Vagina (tissue), 2 donors: ENCODE results near the gene ZBP1. TPM values are rescaled to one million over a fixed set of nuclear protein-coding genes. Genes with fewer than 3 reads are reported as not detected.
A peak's percentile ranks its signal among the peaks of the same experiment; 100 is the strongest.

Experiments
- DNase-seq, 2 donors: peaks; one replicate each; pipeline ENCODE4 v3.0.0-alpha.2; 2017; ENCODE audit errors: extremely low spot score in 2 of 2
- H3K27ac ChIP-seq: fragments of 200-600 bp; sonication (generic); one replicate; pipeline ENCODE4 v1.5.1; 2019
- H3K27me3 ChIP-seq: fragments of 200-600 bp; sonication (generic); one replicate; pipeline ENCODE4 v1.5.1; 2019
- H3K36me3 ChIP-seq, 2 donors: fragments of 200-600 bp; sonication (generic); one replicate each; pipeline ENCODE4 v1.5.1; 2017 to 2019
- H3K4me1 ChIP-seq: fragments of 200-600 bp; sonication (generic); one replicate; pipeline ENCODE4 v1.5.1; 2019
- H3K4me3 ChIP-seq, 2 donors: fragments of 200-600 bp; sonication (generic); 1 replicate in 1 of 2; 2 replicates in 1 of 2; pipeline ENCODE4 v1.5.1; 2016 to 2019
- H3K9me3 ChIP-seq: fragments of 200-600 bp; sonication (generic); one replicate; pipeline ENCODE4 v1.5.1; 2019
- POLR2A ChIP-seq, 2 donors: fragments of 450-650 bp; IDR thresholded peaks; one replicate each; pipeline ENCODE4 v1.6.1; 2017; ENCODE audit warnings: antibody characterized with exemption in 2 of 2, mild to moderate bottlenecking in 2 of 2, moderate library complexity in 2 of 2
- POLR2AphosphoS5 ChIP-seq, 2 donors: sonication (generic); formaldehyde crosslinking; IDR thresholded peaks; one replicate each; pipeline ENCODE4 v1.9.0; 2017; ENCODE audit warnings: antibody characterized with exemption in 2 of 2, mild to moderate bottlenecking in 2 of 2, low read depth in 1 of 2; ENCODE audit not compliant: insufficient read depth in 1 of 2
- intact Hi-C: fragments of 100-400 bp; cut with DNase I; formaldehyde crosslinking; loops from one replicate; pipeline ENCODE4 v1.15.1; 2023
- total RNA-seq: library from RNA; depleted of rRNA; stranded (reverse); fragments of >200 nt; gene quantifications from one replicate; pipeline ENCODE4 v1.2.3, GENCODE V29; 2016
- TF ChIP-seq, protein P1 (sequence below), 3 experiments: fragments of 450-650 bp in 2 of 3; fragments of 200-600 bp in 1 of 3; sonication (generic) in 1 of 3; IDR thresholded peaks; one replicate each; pipeline ENCODE4 v1.5.1; 2017 to 2019; ENCODE audit warnings: antibody characterized with exemption in 3 of 3, mild to moderate bottlenecking in 2 of 3, moderate library complexity in 2 of 3

ZBP1 gene, protein sequence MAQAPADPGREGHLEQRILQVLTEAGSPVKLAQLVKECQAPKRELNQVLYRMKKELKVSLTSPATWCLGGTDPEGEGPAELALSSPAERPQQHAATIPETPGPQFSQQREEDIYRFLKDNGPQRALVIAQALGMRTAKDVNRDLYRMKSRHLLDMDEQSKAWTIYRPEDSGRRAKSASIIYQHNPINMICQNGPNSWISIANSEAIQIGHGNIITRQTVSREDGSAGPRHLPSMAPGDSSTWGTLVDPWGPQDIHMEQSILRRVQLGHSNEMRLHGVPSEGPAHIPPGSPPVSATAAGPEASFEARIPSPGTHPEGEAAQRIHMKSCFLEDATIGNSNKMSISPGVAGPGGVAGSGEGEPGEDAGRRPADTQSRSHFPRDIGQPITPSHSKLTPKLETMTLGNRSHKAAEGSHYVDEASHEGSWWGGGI
- total RNA-seq: 0.74 TPM

DNA sequence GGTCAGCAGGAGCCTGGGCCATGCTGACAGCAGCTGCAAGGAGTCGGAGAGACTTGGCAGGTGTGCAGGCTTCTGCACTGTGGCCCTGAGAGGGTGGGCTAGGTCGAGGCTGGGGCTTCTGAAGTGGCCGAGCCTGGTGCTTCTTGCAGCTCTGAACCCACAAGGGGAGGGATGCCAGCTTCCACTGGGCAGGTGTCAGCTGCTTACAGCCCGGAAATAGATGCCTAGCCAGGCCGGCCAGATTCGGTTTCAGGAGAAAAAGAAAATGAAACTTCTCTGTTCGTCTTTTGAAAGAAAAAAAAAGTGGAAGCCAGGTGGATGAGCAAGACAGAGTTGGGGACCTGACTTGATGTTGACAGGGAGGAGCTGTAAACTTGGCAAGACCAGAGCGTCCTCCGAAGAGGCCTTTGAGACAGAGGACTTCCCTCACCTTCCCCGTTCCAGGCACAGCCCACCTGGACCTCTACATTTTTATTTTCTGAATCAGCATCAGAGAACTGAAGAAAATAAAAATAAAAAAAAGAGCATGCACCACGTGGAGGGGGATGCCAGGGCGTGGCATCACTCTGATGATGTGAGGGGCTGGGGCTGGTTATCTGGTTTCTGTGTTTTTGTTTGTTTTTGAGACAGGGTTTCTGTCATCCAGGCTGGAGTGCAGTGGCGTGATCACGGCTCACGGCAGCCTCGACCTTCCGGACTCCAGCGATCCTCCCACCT is at the start of gene ZBP1:
Gene ZBP1, minus strand, starts transcription at position 153 of the 717 bp plus-strand sequence. Its CDS starts 131 bp downstream, at position 22.
- H3K36me3 ChIP-seq: no peaks in the 10 kb centered on the region
- intact Hi-C loops: no loop called here
- TF ChIP-seq POLR2A (IDR thresholded peaks at IDR 0.05) (no peak), POLR2AphosphoS5 (IDR thresholded peaks at IDR 0.05; ENCODE audit: insufficient read depth in 1 of 2, low read depth in 1 of 2) (no peak)
- TF ChIP-seq, protein P1, sequence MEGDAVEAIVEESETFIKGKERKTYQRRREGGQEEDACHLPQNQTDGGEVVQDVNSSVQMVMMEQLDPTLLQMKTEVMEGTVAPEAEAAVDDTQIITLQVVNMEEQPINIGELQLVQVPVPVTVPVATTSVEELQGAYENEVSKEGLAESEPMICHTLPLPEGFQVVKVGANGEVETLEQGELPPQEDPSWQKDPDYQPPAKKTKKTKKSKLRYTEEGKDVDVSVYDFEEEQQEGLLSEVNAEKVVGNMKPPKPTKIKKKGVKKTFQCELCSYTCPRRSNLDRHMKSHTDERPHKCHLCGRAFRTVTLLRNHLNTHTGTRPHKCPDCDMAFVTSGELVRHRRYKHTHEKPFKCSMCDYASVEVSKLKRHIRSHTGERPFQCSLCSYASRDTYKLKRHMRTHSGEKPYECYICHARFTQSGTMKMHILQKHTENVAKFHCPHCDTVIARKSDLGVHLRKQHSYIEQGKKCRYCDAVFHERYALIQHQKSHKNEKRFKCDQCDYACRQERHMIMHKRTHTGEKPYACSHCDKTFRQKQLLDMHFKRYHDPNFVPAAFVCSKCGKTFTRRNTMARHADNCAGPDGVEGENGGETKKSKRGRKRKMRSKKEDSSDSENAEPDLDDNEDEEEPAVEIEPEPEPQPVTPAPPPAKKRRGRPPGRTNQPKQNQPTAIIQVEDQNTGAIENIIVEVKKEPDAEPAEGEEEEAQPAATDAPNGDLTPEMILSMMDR (IDR thresholded peaks at IDR 0.05): no peak
- no peak within 1 kb of the TSS for H3K27ac ChIP-seq
- peaks cover 16% of the 10 kb centered on the region for H3K4me1 ChIP-seq
- H3K4me3 ChIP-seq: peak within 1 kb of the TSS in 1 of 2 donors; percentile 10
- DNase-seq: peak in 1 of 2 donors; percentile 72
- no peaks in the 10 kb centered on the region for H3K9me3 ChIP-seq
- H3K27me3 ChIP-seq: no peaks in the 10 kb centered on the region

DNA sequence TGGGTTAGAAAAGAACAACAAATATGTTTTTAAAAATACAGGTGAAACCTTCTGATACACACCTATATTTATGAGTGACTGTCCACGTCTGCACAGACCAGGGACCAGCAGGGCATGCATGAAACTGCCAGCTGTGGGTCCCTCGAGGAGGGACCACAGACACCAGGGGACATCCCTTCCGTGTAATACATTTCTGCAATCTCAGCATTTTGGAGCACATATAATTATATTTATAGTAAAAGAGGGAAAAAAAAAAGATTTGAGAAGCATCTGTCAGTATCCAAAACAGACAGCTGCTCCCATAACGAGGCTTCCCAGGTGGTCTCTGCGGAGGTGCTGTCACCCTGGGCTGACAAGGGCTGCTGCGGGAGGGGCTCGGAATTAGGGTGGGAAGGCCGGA is 49.4 kb upstream of the ZBP1 start:
- TF ChIP-seq POLR2A (IDR thresholded peaks at IDR 0.05): no peak
- TF ChIP-seq POLR2AphosphoS5 (IDR thresholded peaks at IDR 0.05; ENCODE audit: insufficient read depth in 1 of 2, low read depth in 1 of 2): no peak
- TF ChIP-seq, protein P1 (IDR thresholded peaks at IDR 0.05): no peak
- Histone ChIP-seq H3K27me3 (no peaks in the 10 kb centered on the region), H3K9me3 (no peaks in the 10 kb centered on the region), H3K27ac (no peak overlapping the region), H3K4me3 (no peak overlapping the region), H3K4me1 (peaks cover 70% of the 10 kb centered on the region), H3K36me3 (no peaks in the 10 kb centered on the region)
- no peak for DNase-seq
- intact Hi-C loops: no loop called here

DNA sequence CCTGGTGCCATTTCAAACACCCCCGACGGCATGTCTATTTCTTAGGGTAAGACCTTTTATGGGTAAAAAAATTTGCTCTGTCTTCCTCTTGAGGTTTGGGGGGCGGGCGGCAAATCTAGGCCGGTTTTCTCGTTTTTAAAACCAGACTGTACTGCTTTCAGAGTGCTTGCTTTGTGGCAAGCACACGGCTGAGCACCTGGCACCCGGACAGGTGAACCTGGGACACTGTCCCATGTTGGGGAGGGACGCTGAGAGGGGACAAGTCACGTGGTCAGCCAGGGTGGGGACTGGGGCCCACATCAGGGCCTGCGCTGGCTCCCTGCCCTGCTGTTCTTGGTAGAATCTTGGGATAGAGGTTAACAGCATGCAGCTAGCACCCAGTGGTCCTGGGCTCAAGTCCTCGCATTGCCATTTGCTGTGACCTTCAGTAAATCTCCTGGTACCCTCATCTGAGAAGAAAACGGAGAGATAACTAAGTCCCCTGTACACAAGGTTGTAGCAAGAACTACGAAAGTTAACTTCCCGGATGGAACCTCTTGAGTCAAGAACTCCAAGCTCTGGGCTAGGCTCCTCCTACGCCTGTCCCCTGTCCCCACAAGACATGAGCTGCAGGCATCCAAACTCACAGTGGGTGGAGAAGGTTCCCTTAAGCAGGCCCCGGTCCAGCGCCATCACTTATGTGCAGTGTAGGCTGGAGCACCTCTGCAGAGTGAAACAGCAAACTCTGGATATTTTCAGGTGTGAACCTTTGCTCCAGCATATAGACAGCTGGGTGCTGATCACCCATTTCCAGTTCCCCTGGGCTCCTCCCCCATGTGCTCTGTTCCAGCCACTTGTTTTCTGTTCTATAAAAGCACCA is 47.9 kb upstream of the ZBP1 start:
- TF ChIP-seq POLR2AphosphoS5 (IDR thresholded peaks at IDR 0.05; ENCODE audit: insufficient read depth in 1 of 2, low read depth in 1 of 2) (no peak), POLR2A (IDR thresholded peaks at IDR 0.05) (no peak)
- TF ChIP-seq, protein P1 (IDR thresholded peaks at IDR 0.05): no peak
- Histone ChIP-seq H3K4me3 (no peak overlapping the region), H3K4me1 (peaks cover 70% of the 10 kb centered on the region), H3K9me3 (no peaks in the 10 kb centered on the region), H3K36me3 (no peaks in the 10 kb centered on the region), H3K27ac (no peak overlapping the region), H3K27me3 (no peaks in the 10 kb centered on the region)
- intact Hi-C loops: no loop called here
- no peak for DNase-seq

DNA sequence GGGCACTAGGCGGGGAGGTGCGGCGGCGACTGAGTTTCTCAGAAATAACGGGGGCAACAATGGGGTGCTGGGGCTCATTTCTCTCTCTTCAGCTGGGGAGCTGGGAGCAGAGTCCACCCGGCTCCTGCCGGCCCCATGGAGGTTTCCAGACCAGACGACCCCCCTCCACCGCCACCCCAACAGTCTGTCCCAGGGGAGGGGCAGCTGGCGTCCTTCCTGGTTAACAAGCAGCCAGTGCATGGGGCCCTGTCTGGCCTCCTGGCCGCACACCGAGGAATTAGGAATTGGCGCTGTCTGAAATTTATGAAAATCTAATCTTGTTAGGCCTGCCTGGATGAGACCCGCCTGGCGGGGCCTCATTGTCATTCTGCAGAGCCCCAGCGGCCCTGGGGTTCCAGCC is 47.2 kb upstream of the ZBP1 start:
- intact Hi-C loops: no loop called here
- Histone ChIP-seq H3K4me3 (no peak overlapping the region), H3K9me3 (no peaks in the 10 kb centered on the region), H3K4me1 (peaks cover 70% of the 10 kb centered on the region), H3K27ac (peak overlapping the region; percentile 33), H3K36me3 (no peaks in the 10 kb centered on the region), H3K27me3 (no peaks in the 10 kb centered on the region)
- TF ChIP-seq, protein P1 (IDR thresholded peaks at IDR 0.05): no peak
- no peak for TF ChIP-seq POLR2AphosphoS5 (IDR thresholded peaks at IDR 0.05; ENCODE audit: insufficient read depth in 1 of 2, low read depth in 1 of 2)
- no peak for TF ChIP-seq POLR2A (IDR thresholded peaks at IDR 0.05)
- no peak for DNase-seq
